H9 (cell line): ENCODE data around the gene TLK1. TPM values are rescaled to one million over a fixed set of nuclear protein-coding genes. Genes with fewer than 3 reads are reported as not detected.

Experiments used
- DNase-seq: peaks from one replicate; pipeline ENCODE4 v3.0.0-alpha.2; 2017
- H2AFZ ChIP-seq: one replicate; pipeline ENCODE4 v1.6.1; 2013; ENCODE audit warnings: mild to moderate bottlenecking, low read length, control low read depth, moderate library complexity
- H2AK5ac ChIP-seq: 2 replicates; pipeline ENCODE4 v1.6.1; 2013; ENCODE audit warnings: low read length, control low read depth, mixed read lengths; ENCODE audit not compliant: insufficient read length
- H2BK120ac ChIP-seq: one replicate; pipeline ENCODE4 v1.6.1; 2013; ENCODE audit warnings: low read depth, mild to moderate bottlenecking, low read length, control low read depth, inconsistent platforms; ENCODE audit not compliant: poor library complexity, severe bottlenecking
- H2BK12ac ChIP-seq: 2 replicates; pipeline ENCODE4 v1.6.1; 2013; ENCODE audit warnings: low read length, control low read depth, mixed read lengths, low read depth; ENCODE audit not compliant: insufficient read length
- H2BK15ac ChIP-seq: 2 replicates; pipeline ENCODE4 v1.6.1; 2013; ENCODE audit warnings: low read depth, low read length, control low read depth
- H2BK20ac ChIP-seq: one replicate; pipeline ENCODE4 v1.6.1; 2013; ENCODE audit warnings: low read depth, mild to moderate bottlenecking, low read length, control low read depth, inconsistent platforms; ENCODE audit not compliant: poor library complexity, severe bottlenecking
- H2BK5ac ChIP-seq: 2 replicates; pipeline ENCODE4 v1.6.1; 2013; ENCODE audit warnings: low read length, control low read depth, mixed read lengths; ENCODE audit not compliant: insufficient read length
- H3K14ac ChIP-seq: 2 replicates; pipeline ENCODE4 v1.6.1; 2013; ENCODE audit warnings: low read length, control low read depth; ENCODE audit not compliant: insufficient read depth
- H3K18ac ChIP-seq: 2 replicates; pipeline ENCODE4 v1.6.1; 2013; ENCODE audit warnings: low read depth, mild to moderate bottlenecking, mixed read lengths, low read length, control low read depth; ENCODE audit not compliant: insufficient read length
- H3K23ac ChIP-seq: 2 replicates; pipeline ENCODE4 v1.6.1; 2013; ENCODE audit warnings: low read length, control low read depth, mixed read lengths, low read depth; ENCODE audit not compliant: insufficient read length
- H3K23me2 ChIP-seq: 2 replicates; pipeline ENCODE4 v1.6.1; 2013; ENCODE audit warnings: low read depth, mild to moderate bottlenecking, mixed read lengths, low read length, control low read depth; ENCODE audit not compliant: insufficient read length, poor library complexity, severe bottlenecking
- H3K27ac ChIP-seq: 2 replicates; pipeline ENCODE4 v1.5.1; 2013; ENCODE audit warnings: low read length, control low read depth, mixed read lengths, low read depth; ENCODE audit not compliant: insufficient read length
- H3K27me3 ChIP-seq: 2 replicates; pipeline ENCODE4 v1.6.1; 2013; ENCODE audit warnings: low read length, control low read depth, inconsistent platforms; ENCODE audit not compliant: insufficient read depth
- H3K4ac ChIP-seq: 2 replicates; pipeline ENCODE4 v1.6.1; 2013; ENCODE audit warnings: low read depth, mild to moderate bottlenecking, control low read depth, inconsistent platforms, low read length, moderate library complexity
- H3K4me1 ChIP-seq: 2 replicates; pipeline ENCODE4 v1.6.1; 2013; ENCODE audit warnings: low read length, control low read depth, inconsistent platforms; ENCODE audit not compliant: insufficient read depth
- H3K4me2 ChIP-seq: 2 replicates; pipeline ENCODE4 v1.6.1; 2013; ENCODE audit warnings: low read length, control low read depth, mixed read lengths; ENCODE audit not compliant: insufficient read length, insufficient read depth
- H3K56ac ChIP-seq: 2 replicates; pipeline ENCODE4 v1.6.1; 2013; ENCODE audit warnings: low read depth, mild to moderate bottlenecking, mixed read lengths, low read length, control low read depth; ENCODE audit not compliant: insufficient read length
- H3K79me1 ChIP-seq: 2 replicates; pipeline ENCODE4 v1.6.1; 2013; ENCODE audit warnings: low read depth, mild to moderate bottlenecking, moderate library complexity, low read length, control low read depth, inconsistent platforms; ENCODE audit not compliant: insufficient read depth, poor library complexity, severe bottlenecking
- H3K79me2 ChIP-seq: 2 replicates; pipeline ENCODE4 v1.6.1; 2013; ENCODE audit warnings: low read length, control low read depth, inconsistent platforms; ENCODE audit not compliant: insufficient read depth
- H3K9ac ChIP-seq: 2 replicates; pipeline ENCODE4 v1.6.1; 2013; ENCODE audit warnings: low read length, control low read depth, mixed read lengths; ENCODE audit not compliant: insufficient read length; ENCODE audit errors: extremely low read depth
- H3K9me3 ChIP-seq: one replicate; pipeline ENCODE4 v1.6.1; 2013; ENCODE audit warnings: low read depth, low read length, inconsistent platforms; ENCODE audit not compliant: control insufficient read depth
- H3T11ph ChIP-seq: one replicate; pipeline ENCODE4 v1.6.1; 2013; ENCODE audit warnings: mild to moderate bottlenecking, low read length, control low read depth, inconsistent platforms
- H4K20me1 ChIP-seq: one replicate; pipeline ENCODE4 v1.6.1; 2013; ENCODE audit not compliant: control insufficient read depth, insufficient read length, insufficient read depth
- H4K5ac ChIP-seq: 2 replicates; pipeline ENCODE4 v1.6.1; 2013; ENCODE audit warnings: low read depth, mild to moderate bottlenecking, mixed read lengths, low read length, control low read depth; ENCODE audit not compliant: insufficient read length
- H4K8ac ChIP-seq: replicated peaks from 2 replicates; pipeline ENCODE4 v1.6.1; 2013; ENCODE audit warnings: low read length, control low read depth, mixed read lengths, low read depth; ENCODE audit not compliant: insufficient read length
- H4K91ac ChIP-seq: 2 replicates; pipeline ENCODE4 v1.6.1; 2013; ENCODE audit warnings: low read depth, mild to moderate bottlenecking, moderate library complexity, mixed read lengths, low read length, control low read depth; ENCODE audit not compliant: insufficient read length
- H3K27ac Mint-ChIP-seq, 3 experiments: 2 replicates in 2 of 3; 3 replicates in 1 of 3; pipeline ENCODE4 v1.8.0; 2020 to 2021; ENCODE audit warnings: mixed read lengths in 3 of 3, mild to moderate bottlenecking in 1 of 3, moderate library complexity in 1 of 3
- H3K27me3 Mint-ChIP-seq: 2 replicates; pipeline ENCODE4 v1.8.0; 2021; ENCODE audit warnings: low read depth, mild to moderate bottlenecking, moderate library complexity, mixed read lengths
- H3K36me3 Mint-ChIP-seq, 3 experiments: 2 replicates in 2 of 3; 3 replicates in 1 of 3; pipeline ENCODE4 v1.8.0; 2020 to 2021; ENCODE audit warnings: low read depth in 3 of 3, mixed read lengths in 3 of 3; ENCODE audit not compliant: insufficient read depth in 1 of 3
- H3K4me1 Mint-ChIP-seq, 2 experiments: 2 replicates each; pipeline ENCODE4 v1.8.0; 2020; ENCODE audit warnings: mixed read lengths in 2 of 2
- H3K4me3 Mint-ChIP-seq, 2 experiments: 2 replicates in 1 of 2; 3 replicates in 1 of 2; pipeline ENCODE4 v1.8.0; 2020 to 2021; ENCODE audit warnings: mild to moderate bottlenecking in 2 of 2, mixed read lengths in 2 of 2, moderate library complexity in 1 of 2
- H3K9me3 Mint-ChIP-seq, 2 experiments: 2 replicates in 1 of 2; 3 replicates in 1 of 2; pipeline ENCODE4 v1.8.0; 2020; ENCODE audit warnings: mild to moderate bottlenecking in 2 of 2, mixed read lengths in 2 of 2, moderate library complexity in 1 of 2
- CTCF ChIP-seq: fragments of 200-600 bp; sonication (generic); conservative IDR thresholded peaks from 3 replicates; pipeline ENCODE4 v1.8.0; 2021; ENCODE audit warnings: antibody characterized with exemption, mild to moderate bottlenecking
- WGBS: extraction: QIAGEN DNeasy Blood & Tissue Kit; methylation state at CpG from one replicate; pipeline ENCODE4 v1.1.7; 2013; ENCODE audit warnings: missing lambda C conversion rate, low lambda C conversion rate, mixed read lengths; ENCODE audit not compliant: insufficient read length; ENCODE audit errors: extremely low coverage; 5-methylcytosine and 5-hydroxymethylcytosine counted together
- total RNA-seq: library from RNA; stranded (reverse); gene quantifications from 2 replicates; pipeline ENCODE4 v1.2.1, GENCODE V29; 2021

Gene TLK1
- total RNA-seq, 1 experiment from 2014 or later: 112 TPM

DNA sequence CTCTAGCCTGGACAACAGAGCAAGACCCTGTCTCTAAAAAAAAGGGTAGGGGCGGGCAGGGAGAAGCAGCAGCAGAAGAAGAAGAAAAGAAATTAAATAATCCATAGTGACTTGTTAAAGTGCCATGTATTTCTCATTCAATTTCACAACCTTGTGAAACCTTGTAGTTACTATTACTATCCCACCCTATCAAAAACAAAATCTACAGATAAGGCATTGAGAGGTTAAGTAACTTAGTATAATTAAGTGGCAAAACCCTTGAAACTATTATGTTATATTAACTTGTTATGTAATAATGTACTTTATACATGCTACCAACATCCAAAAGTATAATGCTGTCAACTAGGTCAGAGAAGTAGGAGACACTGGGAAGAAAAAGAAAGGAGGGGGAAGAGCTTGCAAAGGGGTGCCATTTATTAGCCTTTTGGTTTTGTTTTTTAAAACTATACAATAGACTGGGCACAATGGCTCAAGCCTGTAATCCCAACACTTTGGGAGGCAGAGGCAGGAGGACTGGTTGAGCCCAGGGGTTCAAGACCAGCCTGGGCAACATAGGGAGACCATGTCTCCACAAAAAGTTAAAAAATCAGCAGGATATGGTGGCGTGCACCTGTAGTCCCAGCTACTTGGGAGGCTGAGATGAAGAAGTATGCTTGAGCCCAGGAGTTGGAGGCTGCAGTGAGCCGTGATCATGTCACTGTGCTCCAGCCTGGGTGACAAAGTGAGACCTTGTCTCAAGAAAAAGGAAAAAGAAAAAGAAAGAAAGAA is 11.3 kb downstream of the TLK1 start:
- no peaks in the 10 kb centered on the region; a peak in 1 of 5 replicates for H3K9me3 Mint-ChIP-seq
- no peak overlapping the region for H2BK20ac ChIP-seq
- H4K20me1 ChIP-seq: no peaks in the 10 kb centered on the region
- no peak overlapping the region for H3K23ac ChIP-seq
- DNase-seq: no peak
- H3K9me3 ChIP-seq: no peaks in the 10 kb centered on the region
- H2AK5ac ChIP-seq: no peak overlapping the region
- H3K18ac ChIP-seq: no peak overlapping the region
- no peak overlapping the region for H4K8ac ChIP-seq
- no peak overlapping the region for H3K27ac Mint-ChIP-seq
- no peak overlapping the region for H3T11ph ChIP-seq
- H3K4me1 Mint-ChIP-seq: peaks cover 13 to 28% of the 10 kb centered on the region in 2 experiments
- no peak overlapping the region for H3K56ac ChIP-seq
- no peaks in the 10 kb centered on the region for H3K27me3 Mint-ChIP-seq
- H2BK15ac ChIP-seq: no peak overlapping the region
- no peak overlapping the region for H2AFZ ChIP-seq
- H3K79me2 ChIP-seq: peaks cover 60% of the 10 kb centered on the region
- no peak overlapping the region for H3K4me2 ChIP-seq
- no peak overlapping the region for H2BK120ac ChIP-seq
- H3K4ac ChIP-seq: no peak overlapping the region
- H2BK12ac ChIP-seq: no peak overlapping the region
- H4K91ac ChIP-seq: no peak overlapping the region
- no peak overlapping the region for H2BK5ac ChIP-seq
- H3K9ac ChIP-seq: no peak overlapping the region
- no peak overlapping the region for H3K4me3 Mint-ChIP-seq
- no peaks in the 10 kb centered on the region; the same call in 1 of the 2 replicates for H3K4me1 ChIP-seq
- no CpG with 5 or more reads among the region's 3 CpGs for WGBS
- no peak overlapping the region for H3K27ac ChIP-seq
- peaks cover 0 to 15% (median 2%) of the 10 kb centered on the region in 3 experiments; a peak in 4 of 7 replicates for H3K36me3 Mint-ChIP-seq
- no peaks in the 10 kb centered on the region for H3K27me3 ChIP-seq
- no peak overlapping the region for H4K5ac ChIP-seq
- no peak overlapping the region for H3K14ac ChIP-seq
- TF ChIP-seq CTCF: no peak
- no peaks in the 10 kb centered on the region for H3K23me2 ChIP-seq
- peaks cover 10% of the 10 kb centered on the region for H3K79me1 ChIP-seq
